SK-N-SH (cell line): Measurements from ENCODE around the gene JPH2. TPM values are rescaled to one million over a fixed set of nuclear protein-coding genes. Genes with fewer than 3 reads are reported as not detected.

Experiments
- CTCF ChIP-seq: fragments of 200-600 bp; sonication (generic); IDR thresholded peaks from 2 replicates; pipeline ENCODE4 v1.6.1; 2017; ENCODE audit warnings: antibody characterized with exemption, mild to moderate bottlenecking, moderate library complexity
- ELF1 ChIP-seq: IDR thresholded peaks from 2 replicates; pipeline ENCODE4 v1.4.0; 2012
- EP300 ChIP-seq, 2 experiments: IDR thresholded peaks; 2 replicates each; pipeline versions ENCODE4 v1.4.0 to v1.6.1; 2012; ENCODE audit warnings: borderline replicate concordance in 1 of 2, low read depth in 1 of 2, low read length in 1 of 2
- EZH2phosphoT487 ChIP-seq: fragments of 200-600 bp; sonication (generic); IDR thresholded peaks from 2 replicates; pipeline ENCODE4 v1.6.1; 2017; ENCODE audit warnings: low read depth, mixed run types, mild to moderate bottlenecking, antibody characterized with exemption, moderate library complexity, borderline replicate concordance
- FOXM1 ChIP-seq: IDR thresholded peaks from 2 replicates; pipeline ENCODE4 v1.4.0; 2012; ENCODE audit warnings: low read depth, mild to moderate bottlenecking
- GATA2 ChIP-seq: sonication (generic); formaldehyde crosslinking; IDR thresholded peaks from 2 replicates; pipeline ENCODE4 v1.5.0; 2020; ENCODE audit warnings: mild to moderate bottlenecking, missing genetic modification reagents
- IRF3 ChIP-seq: fragments of 150-350 bp; IDR thresholded peaks from 2 replicates; pipeline ENCODE4 v1.6.1; 2016; ENCODE audit warnings: mild to moderate bottlenecking, low read depth, low read length
- JUND ChIP-seq: IDR thresholded peaks from 2 replicates; pipeline ENCODE4 v1.4.0; 2012
- MEF2A ChIP-seq: IDR thresholded peaks from 2 replicates; pipeline ENCODE4 v1.4.0; 2012; ENCODE audit warnings: low read depth, borderline replicate concordance
- MXI1 ChIP-seq: IDR thresholded peaks from 2 replicates; pipeline ENCODE4 v1.6.1; 2012; ENCODE audit warnings: mild to moderate bottlenecking, low read depth, low read length, improper control_type of control experiment
- POLR2AphosphoS5 ChIP-seq: IDR thresholded peaks from 2 replicates; pipeline ENCODE4 v1.6.1; 2012; ENCODE audit warnings: low read depth, low read length
- RAD21 ChIP-seq: IDR thresholded peaks from 2 replicates; pipeline ENCODE4 v1.6.1; 2012; ENCODE audit warnings: mild to moderate bottlenecking, low read length
- RCOR1 ChIP-seq: fragments of 150-350 bp; IDR thresholded peaks from 2 replicates; pipeline ENCODE4 v1.6.1; 2017; ENCODE audit warnings: antibody characterized with exemption, low read length
- REST ChIP-seq: IDR thresholded peaks from 2 replicates; pipeline ENCODE4 v1.6.1; 2012; ENCODE audit warnings: mild to moderate bottlenecking, low read depth, low read length, moderate library complexity
- RFX5 ChIP-seq: IDR thresholded peaks from 2 replicates; pipeline ENCODE4 v1.6.1; 2012; ENCODE audit warnings: mild to moderate bottlenecking, improper control_type of control experiment, low read length
- TCF12 ChIP-seq: IDR thresholded peaks from 2 replicates; pipeline ENCODE4 v1.4.0; 2012
- USF1 ChIP-seq: IDR thresholded peaks from 2 replicates; pipeline ENCODE4 v1.4.0; 2012; ENCODE audit warnings: low read depth, borderline replicate concordance
- YY1 ChIP-seq: IDR thresholded peaks from 2 replicates; pipeline ENCODE4 v1.4.0; 2012; ENCODE audit warnings: low read depth, mild to moderate bottlenecking
- polyA plus RNA-seq, 3 experiments: library from polyadenylated mRNA; depleted of rRNA; stranded (reverse); fragments of >200 nt; gene quantifications; 2 replicates each; pipeline ENCODE4 v1.2.3, GENCODE V29; 2012
- TF ChIP-seq, protein P1 (sequence below): IDR thresholded peaks from 2 replicates; pipeline ENCODE4 v1.4.0; 2012; ENCODE audit warnings: low read depth
- TF ChIP-seq, protein P2 (sequence below): IDR thresholded peaks from 2 replicates; pipeline ENCODE4; 2012

JPH2 gene
- polyA plus RNA-seq, 1 of the 3 experiments (the other 2 are of a cell fraction) = 0.67 TPM

DNA sequence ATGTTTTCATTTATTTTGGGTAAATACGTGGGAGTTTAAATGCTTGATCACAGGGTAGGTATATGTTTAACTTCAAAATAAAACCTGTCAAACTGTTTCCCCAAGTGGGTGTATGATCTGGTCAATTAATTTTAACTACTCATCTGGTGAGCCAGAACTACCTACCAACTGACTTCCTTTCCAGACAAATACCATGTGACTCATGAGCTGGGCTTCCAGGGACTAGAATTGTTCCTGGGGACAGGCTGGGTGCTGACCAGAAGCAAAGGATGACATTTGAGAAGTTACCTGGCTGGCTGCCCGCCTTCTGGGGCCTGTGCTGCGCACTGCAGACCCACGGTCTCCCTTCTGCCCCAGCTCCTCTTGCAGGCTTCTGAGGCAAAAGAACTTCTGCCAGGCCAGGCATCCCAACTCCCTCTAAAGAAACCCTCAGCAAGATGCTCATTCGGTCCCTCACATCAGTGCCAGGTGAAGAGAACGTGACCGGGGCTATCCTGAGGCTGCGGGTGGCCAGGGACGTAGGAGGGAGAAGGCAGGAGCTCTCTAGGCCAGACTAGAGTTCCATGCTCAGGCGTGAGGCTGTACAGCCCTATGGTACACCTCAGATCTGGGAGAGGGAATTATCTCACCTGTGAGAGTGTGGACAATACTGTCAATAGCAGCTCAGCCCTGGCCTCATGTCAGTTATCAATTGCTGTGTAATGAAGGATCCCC is 103.6 kb downstream of the JPH2 start (continued):
- TF ChIP-seq REST (no peak), MXI1 (no peak), RAD21 (no peak), MEF2A (peak; percentile 62; the same call in 1 of the 2 replicates), CTCF (no peak), TCF12 (peak; percentile 99), RCOR1 (no peak), EZH2phosphoT487 (no peak), IRF3 (no peak), USF1 (peak; percentile 63; the same call in 1 of the 2 replicates), ELF1 (no peak), RFX5 (no peak), GATA2 (CRISPR knock-in tag) (no peak), JUND (peak; percentile 80), EP300 (IDR thresholded peaks at IDR 0.05; ENCODE audit: borderline replicate concordance in 1 of 2, low read depth in 1 of 2, low read length in 1 of 2) (peak; percentile 73 to 93), POLR2AphosphoS5 (peak; percentile 67; the same call in 1 of the 2 replicates), FOXM1 (peak; percentile 81), YY1 (no peak)
- TF ChIP-seq, protein P1, sequence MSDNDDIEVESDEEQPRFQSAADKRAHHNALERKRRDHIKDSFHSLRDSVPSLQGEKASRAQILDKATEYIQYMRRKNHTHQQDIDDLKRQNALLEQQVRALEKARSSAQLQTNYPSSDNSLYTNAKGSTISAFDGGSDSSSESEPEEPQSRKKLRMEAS = peak; percentile 66; the same call in 1 of the 2 replicates
- TF ChIP-seq, protein P2, sequence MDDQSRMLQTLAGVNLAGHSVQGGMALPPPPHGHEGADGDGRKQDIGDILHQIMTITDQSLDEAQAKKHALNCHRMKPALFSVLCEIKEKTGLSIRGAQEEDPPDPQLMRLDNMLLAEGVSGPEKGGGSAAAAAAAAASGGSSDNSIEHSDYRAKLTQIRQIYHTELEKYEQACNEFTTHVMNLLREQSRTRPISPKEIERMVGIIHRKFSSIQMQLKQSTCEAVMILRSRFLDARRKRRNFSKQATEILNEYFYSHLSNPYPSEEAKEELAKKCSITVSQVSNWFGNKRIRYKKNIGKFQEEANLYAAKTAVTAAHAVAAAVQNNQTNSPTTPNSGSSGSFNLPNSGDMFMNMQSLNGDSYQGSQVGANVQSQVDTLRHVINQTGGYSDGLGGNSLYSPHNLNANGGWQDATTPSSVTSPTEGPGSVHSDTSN = peak; percentile 91
